ENCODE data around the gene MYOM3. TPM values are rescaled to one million over a fixed set of nuclear protein-coding genes. Genes with fewer than 3 reads are reported as not detected.

Gene MYOM3
- total and polyA plus RNA-seq, 3 experiments from 2014 or later: not detected

DNA sequence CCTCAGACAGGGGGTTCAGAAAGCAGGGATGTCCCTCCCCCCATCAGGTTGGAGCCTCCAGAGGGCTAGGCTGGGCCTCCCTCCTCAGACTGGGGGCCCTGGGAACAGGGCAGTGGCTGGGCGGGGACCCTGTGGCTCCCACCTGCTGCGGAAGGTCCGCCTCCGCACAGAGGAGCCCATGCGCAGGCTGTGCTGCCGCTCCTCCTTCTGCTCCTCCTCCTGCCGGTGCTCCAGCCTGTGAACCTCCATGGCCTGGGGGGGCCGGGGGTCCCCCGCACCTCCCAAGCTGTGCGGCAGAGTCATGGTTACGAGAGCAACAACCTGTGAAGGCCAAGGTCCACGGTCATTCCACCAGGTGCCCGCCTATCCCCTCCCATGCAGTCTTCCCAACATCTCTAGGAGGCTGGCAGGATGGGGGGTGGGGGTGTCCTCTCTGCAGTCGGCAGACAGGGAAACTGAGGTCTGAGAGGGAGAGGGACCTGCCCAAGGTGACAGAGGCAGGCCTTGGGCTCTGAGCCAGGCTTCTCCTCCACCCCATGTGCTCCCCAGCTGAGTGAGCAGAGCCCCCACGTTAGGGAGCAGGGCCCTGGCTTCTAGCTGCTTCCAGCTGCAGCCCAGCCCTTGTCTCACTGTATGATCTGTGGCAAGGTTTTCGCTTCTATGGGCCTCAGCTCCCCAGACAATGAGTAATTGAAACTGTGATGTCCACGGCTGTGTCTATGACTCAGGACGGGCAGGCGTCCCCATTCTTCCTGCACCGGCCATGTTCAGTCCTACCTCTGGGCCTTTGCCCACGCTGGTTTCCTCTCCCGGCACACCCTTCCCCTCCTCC, 3.4 kb downstream of the MYOM3 start:
- Mint-ChIP-seq H3K27ac (peak overlapping the region in 1 of 8 donors; percentile 73), H3K4me3 (no peak overlapping the region), H3K4me1 (peaks cover 0 to 12% (median 5%) of the 10 kb centered on the region in 3 donors), H3K36me3 (no peaks in the 10 kb centered on the region), H3K27me3 (peaks cover 4 to 12% of the 10 kb centered on the region in 2 donors), H3K9me3 (no peaks in the 10 kb centered on the region)
- Histone ChIP-seq H3K4me1 (ENCODE audit: insufficient read depth, low read length) (peaks cover 8% of the 10 kb centered on the region), H3K4me3 (ENCODE audit: low read length) (no peak overlapping the region), H3K27ac (ENCODE audit: low read depth, low read length) (no peak overlapping the region), H3K9me3 (ENCODE audit: low read length) (no peaks in the 10 kb centered on the region), H3K36me3 (ENCODE audit: insufficient read depth, low read length) (no peaks in the 10 kb centered on the region), H3K27me3 (ENCODE audit: insufficient read depth, low read length, poor library complexity, severe bottlenecking) (no peaks in the 10 kb centered on the region)
- ChIA-PET CTCF (no interaction called here), POLR2A (no interaction called here)
- DNase-seq: no peak

DNA sequence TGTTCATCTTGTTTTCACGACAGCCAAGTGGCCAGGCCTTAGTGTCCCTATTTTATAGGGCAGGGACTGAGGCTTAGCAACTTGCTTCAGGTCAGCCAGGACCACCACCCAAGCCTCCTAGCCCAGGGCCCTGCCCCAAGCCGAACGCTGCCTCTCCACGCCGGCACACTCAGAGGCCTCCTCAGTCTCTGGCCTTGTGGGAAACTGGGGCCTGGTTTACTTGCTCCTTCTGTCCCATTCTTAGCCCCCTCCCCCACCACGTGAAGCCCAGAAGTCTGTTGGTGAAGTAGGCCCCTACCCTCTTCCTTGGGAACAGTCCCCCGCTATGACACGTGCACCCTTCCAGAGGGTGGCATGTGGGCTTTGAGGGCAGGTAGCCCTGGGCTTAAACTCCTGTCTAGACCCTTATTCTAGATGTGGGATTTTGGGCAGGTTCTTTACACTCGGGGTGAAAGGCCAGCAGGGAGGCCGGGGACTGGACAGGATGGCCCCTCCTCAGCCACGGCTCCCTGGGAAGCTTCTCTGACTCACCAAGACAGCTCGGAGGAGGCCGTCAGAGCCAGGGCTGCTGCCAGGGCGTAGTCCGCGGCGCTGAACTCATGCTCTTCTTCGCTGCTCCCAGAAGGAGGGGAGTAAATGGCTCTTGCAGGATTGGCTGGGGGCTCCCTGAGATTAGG, 4.3 kb downstream of the MYOM3 start:
- Histone ChIP-seq H3K36me3 (ENCODE audit: insufficient read depth, low read length) (no peaks in the 10 kb centered on the region), H3K27ac (ENCODE audit: low read depth, low read length) (no peak overlapping the region), H3K27me3 (ENCODE audit: insufficient read depth, low read length, poor library complexity, severe bottlenecking) (no peaks in the 10 kb centered on the region), H3K9me3 (ENCODE audit: low read length) (no peaks in the 10 kb centered on the region), H3K4me1 (ENCODE audit: insufficient read depth, low read length) (peaks cover 5% of the 10 kb centered on the region), H3K4me3 (ENCODE audit: low read length) (no peak overlapping the region)
- Mint-ChIP-seq H3K9me3 (no peaks in the 10 kb centered on the region), H3K27ac (no peak overlapping the region), H3K27me3 (peaks cover 1 to 8% of the 10 kb centered on the region in 2 donors), H3K36me3 (no peaks in the 10 kb centered on the region), H3K4me3 (no peak overlapping the region), H3K4me1 (peaks cover 0 to 9% (median 5%) of the 10 kb centered on the region in 3 donors)
- ChIA-PET POLR2A (no interaction called here), CTCF (no interaction called here)
- no peak for DNase-seq

GRCh38 chr1:24105368-24106160, 6.4 kb downstream of the MYOM3 start:
- no peaks in the 10 kb centered on the region for H3K4me1 ChIP-seq (ENCODE audit: insufficient read depth, low read length)
- H3K27ac ChIP-seq (ENCODE audit: low read depth, low read length): no peak overlapping the region
- ChIA-PET POLR2A (no interaction called here), CTCF (interaction anchor here (1.0 kb wide), 1 partner anchor 34 kb away, joined by 3 read pairs; no protein-coding TSS in a partner anchor)
- Mint-ChIP-seq H3K27me3 (no peaks in the 10 kb centered on the region), H3K4me3 (no peak overlapping the region), H3K4me1 (no peaks in the 10 kb centered on the region), H3K9me3 (no peaks in the 10 kb centered on the region), H3K36me3 (no peaks in the 10 kb centered on the region), H3K27ac (peak overlapping the region in 1 of 8 donors; percentile 84)
- no peak for DNase-seq
- no peaks in the 10 kb centered on the region for H3K36me3 ChIP-seq (ENCODE audit: insufficient read depth, low read length)
- H3K9me3 ChIP-seq (ENCODE audit: low read length): no peaks in the 10 kb centered on the region
- no peaks in the 10 kb centered on the region for H3K27me3 ChIP-seq (ENCODE audit: insufficient read depth, low read length, poor library complexity, severe bottlenecking)
- no peak overlapping the region for H3K4me3 ChIP-seq (ENCODE audit: low read length)

DNA sequence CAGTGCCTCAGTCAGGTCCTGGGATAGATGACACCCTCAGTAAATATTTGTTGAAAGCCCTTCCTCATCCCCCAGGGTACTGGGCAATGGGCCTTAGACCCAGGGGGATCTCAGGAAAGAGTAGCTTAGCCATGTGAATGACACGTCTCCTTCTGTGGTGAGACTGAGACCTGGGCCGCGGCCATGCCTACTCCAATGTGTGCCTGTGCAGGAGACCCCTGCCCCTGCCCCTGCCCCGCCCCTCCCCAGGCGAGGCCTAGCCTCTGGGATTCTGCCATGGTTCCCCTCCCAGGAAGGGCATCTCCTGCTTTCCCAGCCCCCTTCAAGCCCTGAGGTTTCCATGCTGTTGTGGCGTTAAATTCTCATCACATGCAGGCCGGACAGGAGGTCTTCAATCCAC, 7.1 kb downstream of the MYOM3 start:
- no peaks in the 10 kb centered on the region for H3K9me3 ChIP-seq (ENCODE audit: low read length)
- no peak for DNase-seq
- Mint-ChIP-seq H3K27ac (no peak overlapping the region), H3K36me3 (no peaks in the 10 kb centered on the region), H3K4me3 (no peak overlapping the region), H3K9me3 (no peaks in the 10 kb centered on the region), H3K4me1 (no peaks in the 10 kb centered on the region), H3K27me3 (no peaks in the 10 kb centered on the region)
- H3K36me3 ChIP-seq (ENCODE audit: insufficient read depth, low read length): no peaks in the 10 kb centered on the region
- H3K27me3 ChIP-seq (ENCODE audit: insufficient read depth, low read length, poor library complexity, severe bottlenecking): no peaks in the 10 kb centered on the region
- POLR2A ChIA-PET: no interaction called here
- no peaks in the 10 kb centered on the region for H3K4me1 ChIP-seq (ENCODE audit: insufficient read depth, low read length)
- no peak overlapping the region for H3K27ac ChIP-seq (ENCODE audit: low read depth, low read length)
- no peak overlapping the region for H3K4me3 ChIP-seq (ENCODE audit: low read length)
- CTCF ChIA-PET: interaction anchor here (1.0 kb wide), 1 partner anchor 34 kb away, joined by 3 read pairs; no protein-coding TSS in a partner anchor

- POLR2A ChIA-PET: no interaction called here
These were observed 8.1 kb downstream of the MYOM3 start for GRCh38 chr1:24103879-24104278.

GRCh38 chr1:24103408-24103807, 8.5 kb downstream of the MYOM3 start:
- no peak overlapping the region for H3K4me3 Mint-ChIP-seq
- H3K27me3 Mint-ChIP-seq: no peaks in the 10 kb centered on the region
- Histone ChIP-seq H3K36me3 (ENCODE audit: insufficient read depth, low read length) (no peaks in the 10 kb centered on the region), H3K4me1 (ENCODE audit: insufficient read depth, low read length) (no peaks in the 10 kb centered on the region), H3K4me3 (ENCODE audit: low read length) (no peak overlapping the region), H3K27me3 (ENCODE audit: insufficient read depth, low read length, poor library complexity, severe bottlenecking) (no peaks in the 10 kb centered on the region), H3K27ac (ENCODE audit: low read depth, low read length) (no peak overlapping the region), H3K9me3 (ENCODE audit: low read length) (no peaks in the 10 kb centered on the region)
- ChIA-PET POLR2A (no interaction called here), CTCF (interaction anchor here (0.6 kb wide), 1 partner anchor 345 kb away, joined by 3 read pairs; no protein-coding TSS in a partner anchor)
- DNase-seq: no peak
- H3K4me1 Mint-ChIP-seq: no peaks in the 10 kb centered on the region
- no peaks in the 10 kb centered on the region for H3K36me3 Mint-ChIP-seq
- no peaks in the 10 kb centered on the region for H3K9me3 Mint-ChIP-seq
- H3K27ac Mint-ChIP-seq: peak overlapping the region in 1 of 8 donors; percentile 3

More at GRCh38 chr1:24103879-24104278, 8.1 kb downstream of the MYOM3 start:
- no peaks in the 10 kb centered on the region for H3K36me3 ChIP-seq (ENCODE audit: insufficient read depth, low read length)
- no peaks in the 10 kb centered on the region for H3K27me3 Mint-ChIP-seq
- DNase-seq: no peak
- peak overlapping the region in 1 of 8 donors; percentile 3 for H3K27ac Mint-ChIP-seq
- H3K4me3 ChIP-seq (ENCODE audit: low read length): no peak overlapping the region
- no peaks in the 10 kb centered on the region for H3K27me3 ChIP-seq (ENCODE audit: insufficient read depth, low read length, poor library complexity, severe bottlenecking)
- no peak overlapping the region for H3K27ac ChIP-seq (ENCODE audit: low read depth, low read length)
- no peaks in the 10 kb centered on the region for H3K9me3 ChIP-seq (ENCODE audit: low read length)
- H3K4me1 Mint-ChIP-seq: no peaks in the 10 kb centered on the region
- CTCF ChIA-PET: interaction anchor here (0.6 kb wide), 1 partner anchor 346 kb away, joined by 3 read pairs; no protein-coding TSS in a partner anchor
- H3K4me1 ChIP-seq (ENCODE audit: insufficient read depth, low read length): no peaks in the 10 kb centered on the region
- H3K9me3 Mint-ChIP-seq: no peaks in the 10 kb centered on the region
- H3K36me3 Mint-ChIP-seq: no peaks in the 10 kb centered on the region
- no peak overlapping the region for H3K4me3 Mint-ChIP-seq

GRCh38 chr1:24102961-24103360, 9.0 kb downstream of the MYOM3 start:
- Histone ChIP-seq H3K4me3 (ENCODE audit: low read length) (no peak overlapping the region), H3K27ac (ENCODE audit: low read depth, low read length) (no peak overlapping the region), H3K4me1 (ENCODE audit: insufficient read depth, low read length) (no peaks in the 10 kb centered on the region), H3K36me3 (ENCODE audit: insufficient read depth, low read length) (no peaks in the 10 kb centered on the region), H3K27me3 (ENCODE audit: insufficient read depth, low read length, poor library complexity, severe bottlenecking) (no peaks in the 10 kb centered on the region), H3K9me3 (ENCODE audit: low read length) (no peaks in the 10 kb centered on the region)
- POLR2A ChIA-PET: no interaction called here
- CTCF ChIA-PET: no interaction called here
- H3K27me3 Mint-ChIP-seq: no peaks in the 10 kb centered on the region
- H3K4me1 Mint-ChIP-seq: no peaks in the 10 kb centered on the region
- no peaks in the 10 kb centered on the region for H3K36me3 Mint-ChIP-seq
- DNase-seq: no peak
- H3K4me3 Mint-ChIP-seq: no peak overlapping the region
- H3K27ac Mint-ChIP-seq: peak overlapping the region in 1 of 8 donors; percentile 75
- H3K9me3 Mint-ChIP-seq: no peaks in the 10 kb centered on the region
